NCI-H2227 (cell line): ENCODE data around the gene GALP.
A peak's percentile ranks its signal among the peaks of the same experiment; 100 is the strongest.
"Not testable (repeated sequence)": the region's sequence is repeated elsewhere in the genome, so short reads cannot be mapped to it uniquely, and the experiment has no call there.

Experiments
- DNase-seq: peaks from one replicate; lab custom pipeline; 2025; ENCODE audit not compliant: unreplicated experiment; lab: John Stamatoyannopoulos, UW

GALP gene

DNA sequence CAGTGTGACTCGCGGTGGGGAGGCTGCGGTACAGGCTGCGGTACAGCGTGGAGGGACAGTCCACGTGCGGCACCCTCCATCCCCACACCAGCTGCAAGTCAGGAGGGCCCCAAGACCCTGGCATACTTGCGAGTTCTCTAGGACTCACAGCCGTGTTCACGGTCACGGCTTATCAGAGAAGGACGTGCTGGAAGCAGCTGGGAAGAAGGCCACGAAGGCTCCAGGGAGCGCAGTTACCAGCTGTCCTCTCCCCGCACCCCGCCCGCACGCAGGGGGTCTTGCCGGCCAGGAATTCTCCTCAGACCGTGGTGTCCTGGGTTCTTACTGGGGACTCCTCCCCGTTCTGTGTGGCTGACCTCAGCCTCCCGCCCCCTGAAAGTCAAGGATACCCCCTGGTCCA lies 28.5 kb upstream of the GALP start:
- DNase-seq, result no peak

DNA sequence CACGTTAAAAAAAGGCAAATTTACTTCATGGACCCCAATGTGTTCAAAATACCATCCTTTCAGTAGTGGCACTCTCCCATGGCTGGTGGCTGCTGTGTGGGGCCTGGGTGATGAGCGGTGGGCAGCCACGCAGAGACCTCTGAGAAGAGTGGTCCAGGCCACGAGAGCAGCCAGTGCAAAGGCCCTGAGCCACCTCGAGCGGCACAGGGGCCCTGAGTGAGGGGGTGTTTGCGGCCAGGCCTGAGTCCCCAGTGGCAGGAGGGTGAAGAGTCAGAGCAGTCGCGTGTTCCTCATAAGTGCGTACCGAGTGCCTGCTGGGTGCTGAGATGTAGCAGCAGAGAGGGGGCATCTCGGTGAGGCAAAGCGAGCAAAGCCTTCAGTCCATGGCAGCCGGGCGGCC lies 27.7 kb upstream of the GALP start:
- no peak for DNase-seq

- not testable (repeated sequence) for DNase-seq
These were observed 26.7 kb upstream of the GALP start for GRCh38 chr19:56148955-56149655.

DNA sequence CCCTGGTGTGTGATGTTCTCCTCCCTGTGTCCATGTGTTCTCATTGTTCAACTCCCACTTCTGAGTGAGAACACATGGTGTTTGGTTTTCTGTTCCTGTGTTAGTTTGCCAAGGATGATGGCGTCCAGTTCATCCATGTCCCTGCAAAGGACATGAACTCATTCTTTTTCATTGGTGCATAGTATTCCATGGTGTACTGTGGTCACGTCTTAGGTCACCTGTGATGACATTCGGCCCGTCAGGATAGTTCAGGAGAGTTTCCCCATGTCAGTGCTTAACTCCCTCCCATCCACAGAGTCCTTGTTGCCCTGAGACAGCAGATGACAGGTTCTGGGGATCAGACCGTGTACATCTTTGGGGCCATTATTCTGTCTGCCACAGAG lies 26.2 kb upstream of the GALP start:
- DNase-seq, result no peak

GRCh38 chr19:56150358-56150757 lies 25.4 kb upstream of the GALP start:
- no peak for DNase-seq

DNA sequence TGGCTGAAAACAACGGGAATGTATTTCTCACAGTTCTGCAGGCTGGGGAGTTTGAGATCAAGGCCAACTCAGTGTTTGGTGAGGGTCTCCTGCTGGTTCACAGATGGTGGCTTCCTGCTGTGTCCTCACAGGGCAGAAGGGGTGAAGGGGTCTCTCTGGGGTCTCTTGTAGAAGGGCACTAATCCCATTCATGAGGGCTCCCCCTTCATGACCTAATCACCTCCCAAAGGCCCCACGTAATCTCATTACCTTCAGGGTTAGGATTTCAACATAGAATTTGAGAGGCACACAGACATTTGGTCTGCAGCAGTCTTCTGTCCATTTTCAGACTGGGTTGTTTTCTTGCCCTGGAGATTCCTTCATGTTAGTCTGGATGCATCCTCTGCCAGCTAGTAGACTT lies 23.2 kb upstream of the GALP start:
- no peak for DNase-seq

DNA sequence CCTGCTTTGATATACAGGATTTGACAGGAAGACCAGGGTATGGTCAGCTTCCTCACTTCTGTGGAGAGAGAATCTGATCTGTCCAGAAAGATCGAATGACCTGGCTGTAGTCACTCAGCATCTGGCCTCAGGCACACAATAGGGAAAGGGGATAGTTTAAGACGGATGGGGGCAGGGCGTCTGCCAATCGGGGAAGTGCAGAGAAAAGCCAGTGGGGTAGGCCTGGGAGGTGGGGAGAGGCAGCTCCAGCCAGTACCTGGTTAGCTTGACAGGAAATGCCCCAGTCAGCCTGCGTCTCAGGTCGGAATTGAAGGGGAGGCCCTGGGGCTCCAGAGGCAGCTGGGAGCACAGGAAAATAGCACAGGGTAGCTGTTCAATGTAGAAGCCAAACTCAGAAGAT lies 22.3 kb upstream of the GALP start:
- no peak for DNase-seq

GRCh38 chr19:56155124-56155687 lies 20.6 kb upstream of the GALP start:
- no peak for DNase-seq

- no peak for DNase-seq
These were observed 19.0 kb upstream of the GALP start for GRCh38 chr19:56156768-56157167.

DNA sequence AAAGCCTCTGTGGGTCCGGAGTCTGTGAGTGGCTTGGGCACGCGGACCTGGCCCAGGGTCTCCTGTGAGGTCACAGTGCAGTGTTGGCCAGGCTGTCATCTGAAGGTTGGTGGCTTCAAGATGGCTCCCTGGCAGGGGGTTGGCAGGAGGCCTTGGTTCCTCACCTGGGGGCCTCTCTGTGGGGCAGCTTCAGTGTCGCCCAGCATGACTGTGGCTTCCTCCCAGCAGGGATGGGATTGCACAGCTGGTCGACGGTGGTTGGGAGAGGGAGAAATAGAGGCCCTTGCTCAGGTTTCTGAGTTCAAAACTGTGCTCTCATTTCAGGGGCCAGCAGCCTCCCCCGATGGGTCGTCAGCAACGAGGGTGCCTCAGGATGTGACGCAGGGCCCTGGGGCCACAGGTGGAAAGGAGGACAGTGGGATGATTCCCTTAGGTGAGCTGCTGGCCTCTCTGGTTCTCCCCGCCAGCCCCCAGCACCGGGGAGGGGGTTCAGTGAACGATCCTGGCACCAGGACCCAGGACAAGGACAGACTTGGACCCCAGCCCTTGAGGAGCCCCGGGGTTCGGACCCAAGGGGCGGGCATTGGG lies 17.5 kb upstream of the GALP start:
- no peak for DNase-seq

DNA sequence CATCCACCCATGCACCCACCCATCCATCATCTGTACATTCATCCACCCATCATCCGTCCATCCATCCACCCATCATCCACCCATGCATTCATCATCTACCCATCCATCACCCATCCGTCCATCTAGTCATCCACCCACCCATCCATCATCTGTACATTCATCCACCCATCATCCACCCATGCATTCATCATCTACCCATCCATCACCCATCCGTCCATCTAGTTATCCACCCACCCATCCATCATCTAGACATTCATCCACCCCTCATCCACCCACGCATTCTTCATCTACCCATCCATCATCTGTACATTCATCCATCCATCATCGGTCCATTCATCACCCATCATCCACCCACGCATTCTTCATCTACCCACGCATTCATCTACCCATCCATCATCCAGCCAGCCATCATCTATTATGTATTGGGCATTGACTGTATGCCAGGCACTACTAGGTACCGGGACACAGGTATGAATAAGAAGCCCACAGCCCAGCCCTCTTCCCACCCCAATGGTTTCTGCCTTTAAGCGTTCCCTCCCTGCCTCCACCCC lies 16.7 kb upstream of the GALP start:
- no peak for DNase-seq

DNA sequence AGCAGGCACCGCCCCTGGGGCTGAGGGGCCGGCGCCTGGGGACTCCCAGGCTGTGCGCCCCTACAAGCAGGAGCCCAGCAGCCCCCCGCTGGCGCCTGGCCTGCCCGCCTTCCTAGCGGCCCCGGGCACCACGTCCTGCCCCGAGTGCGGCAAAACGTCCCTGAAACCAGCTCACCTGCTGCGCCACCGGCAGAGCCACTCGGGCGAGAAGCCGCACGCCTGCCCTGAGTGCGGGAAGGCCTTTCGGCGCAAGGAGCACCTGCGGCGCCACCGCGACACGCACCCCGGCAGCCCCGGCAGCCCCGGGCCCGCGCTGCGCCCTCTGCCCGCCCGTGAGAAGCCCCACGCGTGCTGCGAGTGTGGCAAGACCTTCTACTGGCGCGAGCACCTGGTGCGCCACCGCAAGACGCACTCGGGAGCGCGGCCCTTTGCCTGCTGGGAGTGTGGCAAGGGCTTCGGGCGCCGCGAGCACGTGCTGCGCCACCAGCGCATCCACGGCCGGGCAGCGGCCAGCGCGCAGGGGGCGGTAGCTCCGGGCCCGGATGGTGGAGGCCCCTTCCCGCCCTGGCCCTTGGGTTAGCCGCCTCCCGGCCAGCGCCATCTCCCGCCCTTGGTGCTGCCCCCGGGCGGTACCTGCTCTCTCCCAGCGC lies 16.1 kb upstream of the GALP start:
- no peak for DNase-seq

GRCh38 chr19:56161534-56161933 lies 14.3 kb upstream of the GALP start:
- no peak for DNase-seq

DNA sequence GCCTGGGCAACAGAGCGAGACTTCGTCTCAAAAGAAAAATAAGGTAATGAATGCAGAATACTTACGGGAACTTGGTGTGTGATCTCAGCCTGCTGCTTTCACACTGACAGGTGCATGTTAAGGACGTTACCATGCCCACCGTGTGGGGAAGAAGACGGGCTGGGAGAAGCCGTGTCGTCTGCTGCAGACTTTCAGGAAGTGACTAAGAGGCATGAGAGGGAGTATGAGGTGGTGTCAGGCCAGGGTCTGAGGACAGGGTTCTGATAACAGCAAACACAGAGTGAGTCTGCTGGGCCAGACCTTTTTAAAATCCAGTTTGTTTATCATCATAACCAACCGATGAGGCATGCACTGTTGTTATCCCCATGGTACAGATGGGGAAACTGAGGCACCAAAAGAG lies 13.6 kb upstream of the GALP start:
- no peak for DNase-seq

DNA sequence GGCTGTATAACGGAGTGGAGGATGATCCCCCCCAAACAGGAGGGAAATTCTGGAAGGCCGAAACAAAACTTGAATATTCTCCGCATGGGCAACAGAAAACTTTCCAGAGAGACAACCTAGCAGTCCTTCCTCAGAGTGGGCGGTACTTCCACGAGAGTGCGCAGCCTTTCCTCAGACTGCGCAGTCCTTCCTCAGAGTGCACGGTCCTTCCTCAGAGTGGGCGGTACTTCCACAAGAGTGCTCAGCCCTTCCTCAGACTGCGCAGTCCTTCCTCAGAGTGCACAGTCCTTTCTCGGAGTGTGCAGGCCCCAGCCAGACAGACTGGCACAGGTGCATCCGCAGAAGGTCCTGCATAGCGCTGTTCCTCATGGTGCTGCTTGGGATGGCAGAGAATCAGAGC lies 12.7 kb upstream of the GALP start:
- DNase-seq, result no peak

- no peak for DNase-seq
These were observed 8.7 kb upstream of the GALP start for GRCh38 chr19:56167064-56167578.

- peak; percentile 57 for DNase-seq
These were observed 5.5 kb upstream of the GALP start for GRCh38 chr19:56170261-56170660.

DNA sequence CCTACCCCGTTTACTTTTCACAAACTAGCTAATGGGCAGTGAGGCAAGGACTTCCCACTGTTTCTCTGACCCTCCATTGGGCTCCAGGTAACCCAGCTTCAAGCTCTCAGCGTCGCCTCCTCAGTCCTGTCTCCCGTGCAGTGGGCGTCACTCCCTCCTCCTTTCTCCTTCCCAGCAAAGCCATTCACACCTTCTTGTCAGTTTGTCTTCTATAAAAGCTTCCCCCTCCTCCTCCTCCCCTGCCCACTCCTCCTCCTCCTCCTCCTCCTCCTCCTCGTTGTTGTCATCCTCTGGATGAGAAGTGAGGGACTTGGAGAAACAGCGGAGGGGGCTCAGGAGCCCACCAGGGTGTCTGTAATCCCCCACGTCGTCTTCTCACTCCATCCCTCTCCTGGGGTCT lies 1.7 kb upstream of the GALP start:
- no peak for DNase-seq

- DNase-seq, result peak; percentile 32
These were observed 1.3 kb upstream of the GALP start for GRCh38 chr19:56174550-56174949.

GRCh38 chr19:56176310-56176709 lies 502 bp downstream of the GALP start:
- DNase-seq, result not testable (repeated sequence)

DNA sequence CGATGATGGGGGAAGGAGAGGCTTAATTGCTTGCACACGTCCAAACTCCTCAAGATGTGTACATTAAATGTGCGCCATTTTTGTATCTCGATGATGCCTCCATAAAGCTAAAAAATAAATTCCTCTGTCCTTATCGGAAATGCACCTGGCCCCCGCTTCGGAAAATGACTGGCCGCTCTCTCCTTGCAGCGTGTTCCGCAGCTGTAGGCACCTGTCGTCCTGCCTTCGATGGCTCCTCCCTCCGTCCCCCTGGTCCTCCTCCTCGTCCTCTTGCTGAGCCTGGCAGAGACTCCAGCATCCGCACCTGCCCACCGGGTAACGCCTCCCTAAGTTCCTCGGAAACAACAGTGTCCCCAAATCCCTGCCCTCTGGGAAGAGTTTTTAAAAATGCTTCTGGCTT lies 1.1 kb downstream of the GALP start:
- DNase-seq, result no peak
